Bronchial epithelial cell (primary cell): ENCODE data around the gene INS. TPM values are rescaled to one million over a fixed set of nuclear protein-coding genes. Genes with fewer than 3 reads are reported as not detected.
A peak's percentile ranks its signal among the peaks of the same experiment; 100 is the strongest.

ENCODE experiments used
- DNase-seq: peaks from one replicate; pipeline ENCODE4 v3.0.0-alpha.2; 2010; ENCODE audit warnings: low read depth
- FAIRE-seq: peaks from 2 replicates; lab custom pipeline; 2011; peaks lifted over from hg19 to GRCh38; lab: Jason Lieb, UNC
- H3K27me3 ChIP-seq: 2 replicates; pipeline ENCODE4 v1.5.1; 2011; ENCODE audit warnings: low read length; ENCODE audit not compliant: control insufficient read depth, insufficient read depth
- H3K36me3 ChIP-seq: 2 replicates; pipeline ENCODE4 v1.5.1; 2011; ENCODE audit warnings: low read length; ENCODE audit not compliant: control insufficient read depth, insufficient read depth
- H3K4me3 ChIP-seq: 2 replicates; pipeline ENCODE4 v1.5.1; 2011; ENCODE audit warnings: mild to moderate bottlenecking, low read depth, low read length, control low read depth
- CTCF ChIP-seq: IDR thresholded peaks from 2 replicates; pipeline ENCODE4 v1.5.1; 2011; ENCODE audit warnings: mild to moderate bottlenecking, moderate library complexity, low read length, control low read depth, inconsistent platforms; ENCODE audit not compliant: insufficient read depth, severe bottlenecking
- total RNA-seq: library from RNA; depleted of rRNA; stranded (reverse); fragments of >200 nt; gene quantifications from 2 replicates; pipeline ENCODE4 v1.2.1, GENCODE V29; 2014

The INS gene
- total RNA-seq, 1 donor from 2014 or later: not detected

GRCh38 chr11:2190657-2191471, 29.9 kb upstream of the INS start:
- no peaks in the 10 kb centered on the region for H3K27me3 ChIP-seq
- FAIRE-seq: no peak
- H3K4me3 ChIP-seq: no peak overlapping the region
- TF ChIP-seq CTCF: no peak
- no peaks in the 10 kb centered on the region for H3K36me3 ChIP-seq
- DNase-seq: no peak

GRCh38 chr11:2189938-2190656, 29.1 kb upstream of the INS start:
- Histone ChIP-seq H3K36me3 (no peaks in the 10 kb centered on the region), H3K27me3 (no peaks in the 10 kb centered on the region), H3K4me3 (no peak overlapping the region)
- FAIRE-seq (no peak), DNase-seq (no peak)
- no peak for TF ChIP-seq CTCF

- H3K27me3 ChIP-seq: no peaks in the 10 kb centered on the region
- no peak for TF ChIP-seq CTCF
- no peak for DNase-seq
- H3K4me3 ChIP-seq: no peak overlapping the region
- FAIRE-seq: no peak
- H3K36me3 ChIP-seq: no peaks in the 10 kb centered on the region
Observed at GRCh38 chr11:2188745-2189144, 27.7 kb upstream of the INS start.

- TF ChIP-seq CTCF: no peak
- no peak overlapping the region for H3K4me3 ChIP-seq
- no peaks in the 10 kb centered on the region for H3K27me3 ChIP-seq
- no peaks in the 10 kb centered on the region for H3K36me3 ChIP-seq
- FAIRE-seq: no peak
- DNase-seq: no peak
Observed at GRCh38 chr11:2187280-2187707, 26.3 kb upstream of the INS start.

GRCh38 chr11:2186669-2187279, 25.8 kb upstream of the INS start:
- Histone ChIP-seq H3K27me3 (no peaks in the 10 kb centered on the region), H3K4me3 (no peak overlapping the region), H3K36me3 (no peaks in the 10 kb centered on the region)
- peak; percentile 77 for TF ChIP-seq CTCF
- no peak for FAIRE-seq
- DNase-seq: peak; percentile 45
